ENCODE measurements around the gene CCDC138.

DNA sequence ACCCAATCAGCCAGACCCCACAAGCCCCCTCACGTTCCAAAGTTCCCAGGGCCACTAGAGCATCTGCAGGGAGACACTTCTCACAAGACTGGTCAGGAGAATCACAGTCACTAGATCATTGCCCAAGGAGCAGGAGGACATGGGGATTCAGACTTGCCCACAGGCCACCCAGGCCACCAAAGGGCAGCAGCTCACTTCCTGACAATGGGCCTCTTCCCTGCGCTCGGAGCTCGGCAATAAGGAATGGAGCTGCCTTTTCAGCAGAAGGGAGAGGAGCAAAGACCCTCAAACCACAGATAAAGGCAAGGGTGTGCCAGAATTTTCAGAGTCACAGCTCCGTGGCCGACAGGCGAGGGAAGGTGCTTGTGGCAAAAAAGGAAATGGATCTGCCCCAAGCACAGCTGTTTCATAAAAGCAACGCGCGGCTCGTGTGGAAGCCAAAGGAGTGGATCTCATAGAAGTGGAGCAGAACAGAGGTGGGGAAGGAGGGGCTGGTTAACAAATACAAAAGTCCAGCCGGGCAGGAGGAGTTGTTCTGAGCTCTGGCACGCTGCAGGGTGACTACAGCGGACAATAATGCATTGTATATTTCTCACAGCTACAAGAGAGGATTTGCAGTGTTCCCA is 130.3 kb downstream of the CCDC138 start:
- TF ChIP-seq POLR2AphosphoS5 (IDR thresholded peaks at IDR 0.05; ENCODE audit: low read depth, low read length) (no peak), ZNF546 (CRISPR knock-in tag; conservative IDR thresholded peaks at IDR 0.05) (no peak), CTCF (CRISPR knock-in tag; IDR thresholded peaks at IDR 0.05) (no peak), ZNF317 (CRISPR knock-in tag; IDR thresholded peaks at IDR 0.05) (no peak)

Data from HepG2 (cell line).